ENCODE measurements around the gene KIAA1328. TPM values are rescaled to one million over a fixed set of nuclear protein-coding genes. Genes with fewer than 3 reads are reported as not detected.

KIAA1328 gene
- total RNA-seq, 4 donors from 2014 or later, result 23.4 to 53.3 (median 26.8) TPM

- TF ChIP-seq EP300 (IDR thresholded peaks at IDR 0.05) (no peak), POLR2A (IDR thresholded peaks at IDR 0.05) (no peak)
- 68 to 79% methylated on average over 1 of the region's 1 CpG for WGBS, 2 donors
- no peak overlapping the region for H3K4me3 ChIP-seq
These were observed 347.0 kb downstream of the KIAA1328 start for GRCh38 chr18:37175727-37176620.

DNA sequence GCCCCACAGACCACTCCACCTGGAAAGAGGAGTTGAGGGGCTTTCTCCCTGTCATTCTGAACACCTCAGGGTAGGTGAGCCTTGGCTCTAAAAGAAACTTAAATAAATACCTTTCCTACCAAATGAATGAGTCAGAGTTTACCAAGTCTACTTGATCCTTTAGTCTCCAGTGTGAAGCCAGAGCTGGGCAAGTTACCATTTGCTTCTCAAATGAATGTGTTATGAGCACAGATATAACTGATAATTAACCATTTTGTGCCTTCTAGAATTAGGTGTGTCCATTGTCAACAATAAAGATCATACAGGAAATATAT lies 347.7 kb downstream of the KIAA1328 start:
- H3K27me3 ChIP-seq, result no peaks in the 10 kb centered on the region
- H3K9me3 ChIP-seq, result no peaks in the 10 kb centered on the region
- no peak overlapping the region for H3K27ac ChIP-seq
- H3K4me3 ChIP-seq, result no peak overlapping the region
- no peaks in the 10 kb centered on the region for H3K4me1 ChIP-seq
- TF ChIP-seq CTCF (IDR thresholded peaks at IDR 0.05) (no peak), POLR2A (IDR thresholded peaks at IDR 0.05) (no peak), EP300 (IDR thresholded peaks at IDR 0.05) (no peak)
- peaks cover 0 to 19% (median 0%) of the 10 kb centered on the region in 3 donors for H3K36me3 ChIP-seq
- DNase-seq (ENCODE audit: low spot score in 2 of 2), result no peak

More at GRCh38 chr18:37175727-37176620, 347.0 kb downstream of the KIAA1328 start:
- no peak for DNase-seq (ENCODE audit: low spot score in 2 of 2)
- Histone ChIP-seq H3K36me3 (peaks cover 0 to 25% (median 0%) of the 10 kb centered on the region in 3 donors), H3K27ac (no peak overlapping the region), H3K4me1 (no peaks in the 10 kb centered on the region), H3K9me3 (no peaks in the 10 kb centered on the region), H3K27me3 (no peaks in the 10 kb centered on the region)

GRCh38 chr18:37179384-37179783 lies 350.5 kb downstream of the KIAA1328 start:
- no peak overlapping the region for H3K27ac ChIP-seq
- TF ChIP-seq CTCF (IDR thresholded peaks at IDR 0.05) (no peak), POLR2A (IDR thresholded peaks at IDR 0.05) (no peak), EP300 (IDR thresholded peaks at IDR 0.05) (no peak)
- no peak overlapping the region for H3K4me3 ChIP-seq
- no peaks in the 10 kb centered on the region for H3K4me1 ChIP-seq
- no peaks in the 10 kb centered on the region for H3K27me3 ChIP-seq
- no peaks in the 10 kb centered on the region for H3K36me3 ChIP-seq
- DNase-seq (ENCODE audit: low spot score in 2 of 2), result no peak
- H3K9me3 ChIP-seq, result no peaks in the 10 kb centered on the region

DNA sequence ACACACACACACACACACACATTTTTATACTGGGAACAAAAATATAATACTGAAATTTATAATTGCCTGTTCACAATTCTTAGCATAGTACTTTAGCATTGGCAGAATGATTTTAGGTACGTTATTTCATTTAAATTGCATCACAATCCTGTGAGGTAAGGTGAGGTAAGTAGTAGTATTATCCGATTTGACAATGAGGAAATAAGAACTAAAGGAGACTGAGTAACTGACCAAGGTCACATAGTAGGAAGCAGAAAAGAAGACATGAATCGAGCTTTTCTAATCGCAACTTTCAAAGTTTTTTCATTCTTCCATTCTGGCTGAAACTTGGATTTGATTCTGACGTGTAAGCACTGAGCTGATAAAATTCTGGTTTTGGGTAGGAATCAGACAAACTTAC lies 351.2 kb downstream of the KIAA1328 start:
- H3K9me3 ChIP-seq, result no peaks in the 10 kb centered on the region
- no peak for DNase-seq (ENCODE audit: low spot score in 2 of 2)
- no peak overlapping the region for H3K27ac ChIP-seq
- WGBS, 2 donors, result 88 to 92% methylated on average over 5 of the region's 5 CpGs
- H3K27me3 ChIP-seq, result no peaks in the 10 kb centered on the region
- H3K36me3 ChIP-seq, result no peaks in the 10 kb centered on the region
- no peaks in the 10 kb centered on the region for H3K4me1 ChIP-seq
- no peak overlapping the region for H3K4me3 ChIP-seq
- TF ChIP-seq EP300 (IDR thresholded peaks at IDR 0.05) (no peak), POLR2A (IDR thresholded peaks at IDR 0.05) (no peak), CTCF (IDR thresholded peaks at IDR 0.05) (no peak)

GRCh38 chr18:37182340-37183135 lies 353.6 kb downstream of the KIAA1328 start:
- no peak for DNase-seq (ENCODE audit: low spot score in 2 of 2)
- Histone ChIP-seq H3K4me3 (no peak overlapping the region), H3K4me1 (no peaks in the 10 kb centered on the region), H3K27ac (no peak overlapping the region), H3K27me3 (no peaks in the 10 kb centered on the region), H3K36me3 (no peaks in the 10 kb centered on the region), H3K9me3 (no peaks in the 10 kb centered on the region)
- 95 to 100% methylated on average over 1 of the region's 1 CpG for WGBS, 2 donors
- TF ChIP-seq EP300 (IDR thresholded peaks at IDR 0.05) (no peak), CTCF (IDR thresholded peaks at IDR 0.05) (no peak), POLR2A (IDR thresholded peaks at IDR 0.05) (no peak)

Data from tibial nerve (tissue), 4 donors.